Duodenal mucosa (tissue), 2 donors: ENCODE results near the gene ATL3.
"Not testable (repeated sequence)": the region's sequence is repeated elsewhere in the genome, so short reads cannot be mapped to it uniquely, and the experiment has no call there.

Experiments used
- H3K27ac ChIP-seq: one replicate; pipeline ENCODE4 v1.7.0; 2013; ENCODE audit warnings: low read depth, low read length
- H3K27me3 ChIP-seq, 2 donors: one replicate each; pipeline ENCODE4 v1.7.0; 2013; ENCODE audit warnings: low read length in 2 of 2, control low read depth in 1 of 2; ENCODE audit not compliant: insufficient read depth in 2 of 2, control insufficient read depth in 1 of 2
- H3K36me3 ChIP-seq, 2 donors: one replicate each; pipeline ENCODE4 v1.7.0; 2013; ENCODE audit warnings: low read length in 2 of 2, control low read depth in 1 of 2; ENCODE audit not compliant: insufficient read depth in 2 of 2, control insufficient read depth in 1 of 2
- H3K4me1 ChIP-seq, 2 donors: one replicate each; pipeline ENCODE4 v1.7.0; 2013; ENCODE audit warnings: low read length in 2 of 2, control low read depth in 1 of 2; ENCODE audit not compliant: insufficient read depth in 2 of 2, control insufficient read depth in 1 of 2
- H3K4me3 ChIP-seq, 2 donors: one replicate each; pipeline ENCODE4 v1.7.0; 2013; ENCODE audit warnings: low read length in 2 of 2, low read depth in 1 of 2
- H3K9ac ChIP-seq, 2 donors: one replicate each; pipeline ENCODE4 v1.7.0; 2013; ENCODE audit warnings: low read length in 2 of 2, low read depth in 1 of 2
- H3K9me3 ChIP-seq, 2 donors: one replicate each; pipeline ENCODE4 v1.7.0; 2013; ENCODE audit warnings: low read length in 2 of 2, control low read depth in 1 of 2; ENCODE audit not compliant: control insufficient read depth in 1 of 2

The ATL3 gene

DNA sequence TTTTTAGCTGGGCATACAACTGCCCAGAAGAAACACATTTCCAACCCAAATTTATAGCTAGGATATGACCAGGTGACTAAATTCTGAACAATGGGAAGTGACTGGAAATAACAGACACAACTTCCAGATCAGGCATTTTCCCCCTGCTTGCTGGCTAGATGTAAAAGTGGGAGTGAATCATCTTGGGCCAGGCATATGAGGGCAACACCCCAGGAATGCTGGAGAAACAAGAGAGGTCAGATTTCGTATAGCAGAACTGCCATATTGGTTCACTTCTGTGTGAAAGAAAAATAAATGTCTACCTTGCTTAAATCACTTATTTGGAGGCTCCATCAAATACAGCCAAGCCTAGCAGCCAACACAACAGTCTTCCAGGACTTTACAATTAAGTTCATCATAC lies 7.4 kb downstream of the ATL3 start:
- no peak overlapping the region for H3K4me3 ChIP-seq
- H3K27me3 ChIP-seq, result no peaks in the 10 kb centered on the region
- H3K4me1 ChIP-seq, result peaks cover 0 to 21% of the 10 kb centered on the region in 2 donors
- no peaks in the 10 kb centered on the region for H3K36me3 ChIP-seq
- H3K9me3 ChIP-seq, result no peaks in the 10 kb centered on the region
- no peak overlapping the region for H3K27ac ChIP-seq
- no peak overlapping the region for H3K9ac ChIP-seq

GRCh38 chr11:63660972-63661371 lies 10.2 kb downstream of the ATL3 start:
- Histone ChIP-seq H3K27ac (no peak overlapping the region), H3K36me3 (peaks cover 0 to 12% of the 10 kb centered on the region in 2 donors), H3K9me3 (no peaks in the 10 kb centered on the region), H3K4me1 (peaks cover 0 to 5% of the 10 kb centered on the region in 2 donors), H3K9ac (no peak overlapping the region), H3K4me3 (no peak overlapping the region), H3K27me3 (no peaks in the 10 kb centered on the region)

- Histone ChIP-seq H3K9ac (no peak overlapping the region), H3K4me1 (no peaks in the 10 kb centered on the region), H3K27me3 (no peaks in the 10 kb centered on the region), H3K4me3 (no peak overlapping the region), H3K9me3 (no peaks in the 10 kb centered on the region), H3K36me3 (peaks cover 11 to 38% of the 10 kb centered on the region in 2 donors), H3K27ac (no peak overlapping the region)
These were observed 18.5 kb downstream of the ATL3 start for GRCh38 chr11:63652671-63653070.

GRCh38 chr11:63643205-63643604 lies 28.0 kb downstream of the ATL3 start:
- peaks cover 30 to 45% of the 10 kb centered on the region in 2 donors for H3K36me3 ChIP-seq
- H3K4me1 ChIP-seq, result peaks cover 0 to 12% of the 10 kb centered on the region in 2 donors
- no peaks in the 10 kb centered on the region for H3K27me3 ChIP-seq
- no peaks in the 10 kb centered on the region for H3K9me3 ChIP-seq
- no peak overlapping the region for H3K9ac ChIP-seq
- no peak overlapping the region for H3K4me3 ChIP-seq
- no peak overlapping the region for H3K27ac ChIP-seq

DNA sequence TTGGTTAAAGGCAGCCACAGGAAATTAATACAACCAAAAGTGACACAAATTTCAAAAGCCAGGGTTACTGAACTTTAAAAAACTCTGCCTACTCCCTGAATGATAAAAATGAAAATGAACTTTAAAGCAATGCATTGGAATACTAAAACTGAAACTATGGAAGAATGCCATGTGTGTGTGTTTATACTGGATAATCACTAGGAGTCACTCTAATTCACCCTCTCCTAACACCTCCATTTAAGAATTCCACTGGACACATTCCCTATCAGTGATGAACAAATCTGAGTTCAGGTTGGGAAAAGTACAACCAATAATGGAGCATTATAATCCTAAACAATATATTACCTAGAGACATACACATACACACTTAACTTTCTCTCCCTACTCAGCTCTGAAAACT lies 29.4 kb downstream of the ATL3 start:
- no peaks in the 10 kb centered on the region for H3K27me3 ChIP-seq
- H3K36me3 ChIP-seq, result peaks cover 28 to 39% of the 10 kb centered on the region in 2 donors
- peaks cover 0 to 12% of the 10 kb centered on the region in 2 donors for H3K4me1 ChIP-seq
- no peak overlapping the region for H3K9ac ChIP-seq
- H3K4me3 ChIP-seq, result no peak overlapping the region
- H3K9me3 ChIP-seq, result no peaks in the 10 kb centered on the region
- H3K27ac ChIP-seq, result no peak overlapping the region

GRCh38 chr11:63639199-63639832 lies 31.9 kb downstream of the ATL3 start:
- H3K36me3 ChIP-seq, result peaks cover 28 to 32% of the 10 kb centered on the region in 2 donors
- H3K4me1 ChIP-seq, result peaks cover 0 to 12% of the 10 kb centered on the region in 2 donors
- H3K4me3 ChIP-seq, result no peak overlapping the region
- no peaks in the 10 kb centered on the region for H3K27me3 ChIP-seq
- H3K9ac ChIP-seq, result no peak overlapping the region
- no peaks in the 10 kb centered on the region for H3K9me3 ChIP-seq
- H3K27ac ChIP-seq, result no peak overlapping the region

GRCh38 chr11:63638436-63638835 lies 32.7 kb downstream of the ATL3 start:
- not testable (repeated sequence) for H3K4me3 ChIP-seq, H3K9ac ChIP-seq, H3K27ac ChIP-seq, H3K9me3 ChIP-seq, H3K27me3 ChIP-seq
- peaks cover 0 to 12% of the 10 kb centered on the region in 2 donors for H3K4me1 ChIP-seq
- peaks cover 24 to 31% of the 10 kb centered on the region in 2 donors for H3K36me3 ChIP-seq

DNA sequence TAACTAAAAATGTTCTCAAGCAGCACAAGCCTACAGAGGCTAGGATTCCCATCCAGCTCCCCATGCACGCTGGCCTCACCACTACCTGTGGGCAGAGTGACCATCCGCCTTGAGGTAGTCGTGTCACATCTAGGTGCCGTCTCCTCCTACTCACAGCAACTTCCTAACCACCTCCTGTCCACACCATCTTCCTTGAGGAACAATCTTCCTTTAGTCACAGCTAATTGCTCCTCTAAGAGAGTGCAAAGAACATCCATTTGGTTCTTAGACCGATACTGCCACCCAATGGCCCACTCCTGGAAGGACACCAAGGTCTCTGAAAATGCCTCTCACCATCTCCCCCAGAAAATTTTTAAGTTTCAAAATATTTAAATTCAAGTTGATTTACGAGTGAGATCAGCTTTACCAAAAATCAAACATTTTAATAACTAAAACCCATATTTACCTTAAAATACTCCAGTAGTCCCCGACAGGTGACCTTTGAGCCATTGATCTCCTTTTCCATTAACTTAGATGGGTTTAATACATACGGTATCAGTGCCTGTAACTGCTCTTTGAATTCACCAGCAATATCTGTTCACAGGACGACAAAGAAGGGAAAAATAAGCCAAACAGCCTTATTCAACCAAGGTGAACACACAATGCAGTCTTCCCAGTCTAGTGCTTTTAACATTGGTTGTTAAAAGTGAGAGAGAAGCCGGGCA lies 35.3 kb downstream of the ATL3 start:
- Histone ChIP-seq H3K27ac (no peak overlapping the region), H3K36me3 (peaks cover 8 to 16% of the 10 kb centered on the region in 2 donors), H3K4me3 (no peak overlapping the region), H3K9ac (no peak overlapping the region), H3K27me3 (no peaks in the 10 kb centered on the region), H3K4me1 (peaks cover 3 to 10% of the 10 kb centered on the region in 2 donors), H3K9me3 (no peaks in the 10 kb centered on the region)

DNA sequence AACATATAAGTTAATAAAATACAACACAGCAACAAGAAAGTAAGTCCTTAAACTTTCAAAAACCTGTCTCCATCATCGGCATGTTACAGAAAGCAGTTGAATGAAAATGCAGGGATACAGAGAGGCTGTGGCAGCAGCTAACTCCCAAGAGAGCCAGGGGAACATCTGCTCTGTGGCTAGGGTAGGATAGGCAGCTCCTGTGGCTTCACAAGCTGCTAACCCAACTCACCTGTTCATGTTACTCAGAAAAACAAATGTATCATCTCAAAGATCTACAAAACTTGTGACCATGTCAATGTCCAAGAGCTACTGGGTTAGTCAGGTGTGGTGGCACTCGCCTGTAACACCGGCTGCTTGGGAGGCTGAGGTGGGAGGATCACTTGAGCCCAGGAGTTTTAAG lies 41.8 kb downstream of the ATL3 start:
- Histone ChIP-seq H3K9ac (no peak overlapping the region), H3K27me3 (no peaks in the 10 kb centered on the region), H3K9me3 (no peaks in the 10 kb centered on the region), H3K4me1 (peaks cover 3 to 12% of the 10 kb centered on the region in 2 donors), H3K36me3 (peaks cover 12 to 27% of the 10 kb centered on the region in 2 donors), H3K27ac (no peak overlapping the region), H3K4me3 (no peak overlapping the region)

DNA sequence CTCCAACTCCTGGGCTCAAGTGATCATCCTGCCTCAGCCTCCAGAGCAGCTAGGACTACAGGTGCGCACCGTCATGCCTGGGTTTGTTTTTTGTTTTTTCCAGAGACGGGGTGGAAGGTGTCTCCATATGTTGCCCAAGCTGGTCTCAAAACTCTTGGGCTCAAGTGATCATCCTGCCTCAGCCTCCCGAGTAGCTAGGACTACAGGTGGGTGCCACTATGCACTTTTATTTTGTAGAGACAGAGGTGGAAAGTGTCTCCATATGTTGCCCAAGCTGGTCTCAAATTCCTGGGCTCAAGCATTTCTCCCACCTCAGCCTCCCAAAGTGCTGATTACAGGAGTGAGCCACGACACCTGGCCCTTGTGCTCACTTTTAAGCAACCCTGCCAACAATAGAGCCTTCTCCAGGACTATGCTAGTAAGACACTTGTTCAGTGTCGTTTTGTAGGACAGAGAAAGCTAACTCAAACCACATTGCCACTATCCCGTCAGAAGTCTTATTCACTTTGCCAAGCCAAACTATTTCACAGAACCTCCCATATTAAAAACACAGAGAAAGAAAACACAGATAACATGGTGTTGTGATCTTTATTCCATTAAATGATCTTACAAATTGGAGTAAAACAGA lies 47.5 kb downstream of the ATL3 start:
- H3K9me3 ChIP-seq, result no peaks in the 10 kb centered on the region
- no peaks in the 10 kb centered on the region for H3K4me1 ChIP-seq
- H3K27me3 ChIP-seq, result no peaks in the 10 kb centered on the region
- peaks cover 0 to 6% of the 10 kb centered on the region in 2 donors for H3K36me3 ChIP-seq
- no peak overlapping the region for H3K9ac ChIP-seq
- H3K27ac ChIP-seq, result no peak overlapping the region
- H3K4me3 ChIP-seq, result no peak overlapping the region
